ENCODE results near the gene SDR9C7. TPM values are rescaled to one million over a fixed set of nuclear protein-coding genes. Genes with fewer than 3 reads are reported as not detected.
"Not testable (repeated sequence)": the region's sequence is repeated elsewhere in the genome, so short reads cannot be mapped to it uniquely, and the experiment has no call there.

The SDR9C7 gene
- total RNA-seq, 6 experiments from 2014 or later: not detected

DNA sequence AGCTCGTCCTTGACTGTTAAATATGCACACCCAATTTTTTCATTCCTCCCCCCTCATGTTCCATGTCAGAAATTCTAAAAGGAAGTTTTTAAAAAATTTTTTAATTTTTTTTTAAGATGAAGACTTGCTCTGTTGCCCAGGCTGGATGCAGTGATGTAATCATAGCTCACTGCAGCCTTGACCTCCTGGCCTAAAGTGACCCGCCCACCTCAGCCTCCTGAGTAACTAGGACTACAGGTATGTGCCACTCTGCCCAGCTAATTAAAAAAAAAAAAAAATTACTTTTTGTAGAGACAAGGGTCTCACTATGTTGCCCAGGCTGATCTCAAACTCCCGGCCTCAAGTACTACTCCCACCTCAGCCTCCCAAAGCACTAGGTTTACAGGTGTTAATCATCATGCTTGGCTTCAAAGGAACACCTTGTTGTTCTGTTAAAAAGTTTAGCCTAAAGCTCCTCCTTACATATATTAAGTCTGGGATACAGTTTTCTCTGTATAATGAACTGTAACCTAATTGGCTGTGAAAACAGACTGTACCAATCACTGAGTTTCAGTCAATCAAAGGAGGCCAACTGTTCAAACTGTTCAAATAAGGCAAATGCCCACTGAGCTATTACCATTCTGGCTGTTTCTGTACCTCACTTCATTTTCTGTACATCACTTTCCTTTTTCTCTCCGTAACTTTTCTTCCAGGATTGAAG is 17.8 kb downstream of the SDR9C7 start:
- Mint-ChIP-seq H3K36me3 (ENCODE audit: low read depth) (no peaks in the 10 kb centered on the region), H3K4me3 (no peak overlapping the region), H3K27me3 (ENCODE audit: insufficient read depth) (peaks cover 22% of the 10 kb centered on the region), H3K27ac (no peak overlapping the region), H3K4me1 (ENCODE audit: low read depth) (no peaks in the 10 kb centered on the region), H3K9me3 (no peaks in the 10 kb centered on the region)
- no peak for DNase-seq
- TF ChIP-seq CTCF (IDR thresholded peaks at IDR 0.05): no peak

GRCh38 chr12:56914724-56915123 is 19.5 kb downstream of the SDR9C7 start:
- no peak overlapping the region for H3K4me3 Mint-ChIP-seq
- H3K36me3 Mint-ChIP-seq (ENCODE audit: low read depth): no peaks in the 10 kb centered on the region
- no peak overlapping the region for H3K27ac Mint-ChIP-seq
- H3K4me1 Mint-ChIP-seq (ENCODE audit: low read depth): no peaks in the 10 kb centered on the region
- DNase-seq: no peak
- no peak for TF ChIP-seq CTCF (IDR thresholded peaks at IDR 0.05)
- H3K27me3 Mint-ChIP-seq (ENCODE audit: insufficient read depth): peaks cover 23% of the 10 kb centered on the region
- H3K9me3 Mint-ChIP-seq: peaks cover 3% of the 10 kb centered on the region

DNA sequence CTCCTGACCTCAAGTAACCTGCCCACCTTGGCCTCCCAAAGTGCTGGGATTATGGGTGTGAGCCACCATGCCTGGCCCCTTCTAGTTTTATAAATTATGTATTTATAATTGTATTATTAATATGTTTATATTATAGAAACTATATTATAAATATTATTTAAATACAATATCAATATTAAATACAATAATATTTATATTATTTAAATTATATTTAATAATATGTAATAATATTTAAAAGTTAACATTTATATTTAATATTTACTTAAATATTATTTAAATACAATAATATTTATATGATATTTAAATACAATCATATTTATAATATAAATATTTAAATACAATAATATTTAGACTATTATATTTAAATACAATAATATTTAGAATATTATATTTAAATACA is 20.0 kb downstream of the SDR9C7 start:
- TF ChIP-seq CTCF (IDR thresholded peaks at IDR 0.05): no peak
- H3K27me3 Mint-ChIP-seq (ENCODE audit: insufficient read depth): peaks cover 24% of the 10 kb centered on the region
- H3K4me3 Mint-ChIP-seq: no peak overlapping the region
- H3K9me3 Mint-ChIP-seq: peaks cover 5% of the 10 kb centered on the region
- H3K36me3 Mint-ChIP-seq (ENCODE audit: low read depth): no peaks in the 10 kb centered on the region
- no peak overlapping the region for H3K27ac Mint-ChIP-seq
- DNase-seq: no peak
- no peaks in the 10 kb centered on the region for H3K4me1 Mint-ChIP-seq (ENCODE audit: low read depth)

DNA sequence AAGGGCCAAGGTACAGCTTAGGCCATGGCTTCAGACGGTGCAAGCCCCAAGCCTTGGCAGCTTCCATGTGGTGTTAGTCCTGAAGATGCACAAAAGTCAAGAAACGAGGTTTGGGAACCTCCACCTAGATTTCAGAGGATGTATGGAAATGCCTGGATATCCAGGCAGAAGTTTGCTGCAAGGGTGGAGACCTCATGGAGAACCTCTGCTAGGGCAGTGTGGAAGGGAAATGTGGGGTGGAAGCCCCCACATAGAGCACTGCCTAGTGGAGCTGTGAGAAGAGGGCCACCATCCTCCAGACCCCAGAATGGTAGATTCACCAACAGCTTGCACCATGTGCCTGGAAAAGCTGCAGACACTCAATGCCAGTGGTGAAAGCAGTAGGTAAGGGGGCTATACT is 24.8 kb downstream of the SDR9C7 start:
- H3K27me3 Mint-ChIP-seq (ENCODE audit: insufficient read depth): peaks cover 12% of the 10 kb centered on the region
- not testable (repeated sequence) for H3K4me3 Mint-ChIP-seq; H3K27ac Mint-ChIP-seq; H3K9me3 Mint-ChIP-seq; H3K36me3 Mint-ChIP-seq (ENCODE audit: low read depth); H3K4me1 Mint-ChIP-seq (ENCODE audit: low read depth); DNase-seq

DNA sequence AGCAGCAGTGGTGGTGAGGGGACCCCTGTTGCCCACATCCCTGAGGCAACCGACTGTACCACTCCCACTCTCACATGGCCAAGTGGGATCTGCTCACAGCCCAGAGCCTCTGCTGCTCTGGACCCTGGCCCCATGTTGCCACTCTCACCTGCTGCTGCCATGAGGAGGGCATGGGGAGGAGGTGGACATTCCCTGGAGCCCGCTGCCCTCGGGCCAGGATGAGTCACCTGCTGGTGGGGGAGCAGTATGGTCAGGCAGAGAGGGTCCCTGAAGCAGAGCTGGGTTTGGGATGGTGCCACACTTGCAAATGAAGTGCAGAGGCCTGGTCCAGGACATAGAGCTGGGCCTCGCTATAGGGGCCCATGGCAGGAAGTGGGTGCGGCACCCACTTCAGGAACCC is 26.1 kb downstream of the SDR9C7 start:
- H3K9me3 Mint-ChIP-seq: peaks cover 5% of the 10 kb centered on the region
- H3K27me3 Mint-ChIP-seq (ENCODE audit: insufficient read depth): peaks cover 12% of the 10 kb centered on the region
- no peak overlapping the region for H3K4me3 Mint-ChIP-seq
- DNase-seq: no peak
- H3K4me1 Mint-ChIP-seq (ENCODE audit: low read depth): no peaks in the 10 kb centered on the region
- TF ChIP-seq CTCF (IDR thresholded peaks at IDR 0.05): no peak
- no peaks in the 10 kb centered on the region for H3K36me3 Mint-ChIP-seq (ENCODE audit: low read depth)
- H3K27ac Mint-ChIP-seq: no peak overlapping the region

DNA sequence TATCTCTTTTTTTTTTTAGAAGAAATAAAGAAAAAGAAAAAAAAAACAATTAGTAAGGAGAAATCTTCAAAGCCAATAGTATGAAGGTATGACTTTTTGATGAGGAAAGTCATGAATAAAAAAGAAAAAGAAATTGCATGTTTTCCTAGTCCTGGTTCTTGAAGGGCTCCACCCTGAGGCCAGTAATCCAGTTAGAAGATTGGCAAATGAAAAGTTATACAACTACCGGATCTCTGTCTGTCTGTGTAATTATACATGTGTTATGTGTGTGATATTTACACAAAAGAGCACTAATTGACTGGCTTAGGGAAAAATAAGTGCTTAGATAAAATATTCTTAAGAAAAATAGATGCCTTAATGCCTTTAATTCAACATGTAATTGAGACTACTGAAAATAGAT is 28.4 kb downstream of the SDR9C7 start:
- Mint-ChIP-seq H3K27ac (no peak overlapping the region), H3K9me3 (peaks cover 6% of the 10 kb centered on the region), H3K4me1 (ENCODE audit: low read depth) (peaks cover 7% of the 10 kb centered on the region; the same call in 1 of the 2 replicates), H3K4me3 (no peak overlapping the region), H3K27me3 (ENCODE audit: insufficient read depth) (peaks cover 10% of the 10 kb centered on the region), H3K36me3 (ENCODE audit: low read depth) (no peaks in the 10 kb centered on the region)
- no peak for TF ChIP-seq CTCF (IDR thresholded peaks at IDR 0.05)
- DNase-seq: no peak
